GM23338 (cell line): Measurements from ENCODE around the gene UPP2. TPM values are rescaled to one million over a fixed set of nuclear protein-coding genes. Genes with fewer than 3 reads are reported as not detected.
A peak's percentile ranks its signal among the peaks of the same experiment; 100 is the strongest.

Experiments used
- ATAC-seq: fragments of 200-7000 bp; cut with Tn5 transposase; 3 replicates; pipeline ENCODE4 v1.9.1; 2020
- DNase-seq: peaks from one replicate; pipeline ENCODE4 v3.0.0-alpha.2; 2015; ENCODE audit warnings: low spot score
- H2AFZ ChIP-seq: fragments of 200-600 bp; sonication (generic); 2 replicates; pipeline ENCODE4 v1.8.0; 2016; ENCODE audit warnings: antibody characterized with exemption, mild to moderate bottlenecking, moderate library complexity
- H3F3A ChIP-seq: fragments of 200-600 bp; sonication (generic); replicated peaks from 2 replicates; pipeline ENCODE4 v1.8.0; 2017; ENCODE audit warnings: antibody characterized with exemption, mixed run types, low read depth
- H3K27ac ChIP-seq: fragments of 200-600 bp; sonication (generic); 2 replicates; pipeline ENCODE4 v1.6.1; 2016; ENCODE audit warnings: low read depth
- H3K27me3 ChIP-seq: fragments of 200-600 bp; sonication (generic); 2 replicates; pipeline ENCODE4 v1.8.0; 2016; ENCODE audit warnings: mild to moderate bottlenecking, mixed run types, moderate library complexity; ENCODE audit not compliant: insufficient read depth
- H3K36me3 ChIP-seq: fragments of 200-600 bp; sonication (generic); 2 replicates; pipeline ENCODE4 v1.8.0; 2016; ENCODE audit warnings: mild to moderate bottlenecking; ENCODE audit not compliant: insufficient read depth
- H3K4me1 ChIP-seq: fragments of 200-600 bp; sonication (generic); 2 replicates; pipeline ENCODE4 v1.8.0; 2016; ENCODE audit warnings: mild to moderate bottlenecking, moderate library complexity; ENCODE audit not compliant: insufficient read depth
- H3K4me2 ChIP-seq: fragments of 200-600 bp; sonication (generic); 2 replicates; pipeline ENCODE4 v1.7.1; 2017; ENCODE audit warnings: mixed run types
- H3K4me3 ChIP-seq: fragments of 200-600 bp; sonication (generic); 2 replicates; pipeline ENCODE4 v1.6.1; 2016; ENCODE audit warnings: mixed run types
- H3K79me2 ChIP-seq: fragments of 200-600 bp; sonication (generic); replicated peaks from 2 replicates; pipeline ENCODE4 v1.8.0; 2017; ENCODE audit warnings: mild to moderate bottlenecking; ENCODE audit not compliant: insufficient read depth
- H3K9me2 ChIP-seq: fragments of 200-600 bp; sonication (generic); 2 replicates; pipeline ENCODE4 v1.8.0; 2017; ENCODE audit not compliant: insufficient read depth
- H4K20me1 ChIP-seq: fragments of 200-600 bp; sonication (generic); replicated peaks from 2 replicates; pipeline ENCODE4 v1.8.0; 2017; ENCODE audit warnings: mild to moderate bottlenecking; ENCODE audit not compliant: insufficient read depth
- H3K27ac Mint-ChIP-seq: 2 replicates; pipeline ENCODE4 v1.8.0; 2020; ENCODE audit warnings: inconsistent platforms, mild to moderate bottlenecking, moderate library complexity, mixed read lengths
- H3K27me3 Mint-ChIP-seq: 3 replicates; pipeline ENCODE4 v1.8.0; 2022; ENCODE audit warnings: low read depth, mild to moderate bottlenecking, moderate library complexity, mixed read lengths, inconsistent platforms; ENCODE audit not compliant: insufficient read depth, poor library complexity
- H3K36me3 Mint-ChIP-seq: 3 replicates; pipeline ENCODE4 v1.8.0; 2021; ENCODE audit warnings: low read depth, mild to moderate bottlenecking, inconsistent platforms, moderate library complexity, mixed read lengths
- H3K4me1 Mint-ChIP-seq: 3 replicates; pipeline ENCODE4 v1.8.0; 2020; ENCODE audit warnings: mild to moderate bottlenecking, inconsistent platforms, mixed read lengths
- H3K4me3 Mint-ChIP-seq: 3 replicates; pipeline ENCODE4 v1.8.0; 2021; ENCODE audit warnings: moderate library complexity, mild to moderate bottlenecking, inconsistent platforms, mixed read lengths
- H3K9me3 Mint-ChIP-seq: 3 replicates; pipeline ENCODE4 v1.8.0; 2020; ENCODE audit warnings: moderate library complexity, mild to moderate bottlenecking, inconsistent platforms, mixed read lengths
- CTCF ChIP-seq, 2 experiments: fragments of 200-600 bp in 1 of 2; sonication (generic) in 1 of 2; conservative IDR thresholded peaks; 2 replicates each; pipeline versions ENCODE4 v1.5.1 to v1.6.1; 2016 to 2017; ENCODE audit warnings: antibody characterized with exemption in 2 of 2, low read depth in 2 of 2, mild to moderate bottlenecking in 2 of 2, moderate library complexity in 1 of 2
- ETS1 ChIP-seq: IDR thresholded peaks from 2 replicates; pipeline ENCODE4 v1.6.1; 2016; ENCODE audit warnings: antibody characterized with exemption
- EZH2 ChIP-seq: fragments of 200-600 bp; sonication (generic); IDR thresholded peaks from one replicate; pipeline ENCODE4 v1.8.0; 2017; ENCODE audit warnings: antibody characterized with exemption, mild to moderate bottlenecking, low read depth; ENCODE audit not compliant: unreplicated experiment
- EZH2phosphoT487 ChIP-seq: fragments of 200-600 bp; sonication (generic); IDR thresholded peaks from one replicate; pipeline ENCODE4 v1.8.1; 2018; ENCODE audit warnings: antibody characterized with exemption; ENCODE audit not compliant: unreplicated experiment
- JUNB ChIP-seq: IDR thresholded peaks from one replicate; pipeline ENCODE4 v1.6.1; 2016; ENCODE audit warnings: antibody characterized with exemption; ENCODE audit not compliant: unreplicated experiment
- NANOG ChIP-seq: IDR thresholded peaks from 2 replicates; pipeline ENCODE4 v1.6.1; 2016; ENCODE audit warnings: antibody characterized with exemption, borderline replicate concordance
- POLR2AphosphoS5 ChIP-seq: IDR thresholded peaks from 2 replicates; pipeline ENCODE4 v1.6.1; 2016; ENCODE audit warnings: antibody characterized with exemption, low read depth
- REST ChIP-seq: IDR thresholded peaks from one replicate; pipeline ENCODE4 v1.6.1; 2018; ENCODE audit warnings: antibody characterized with exemption; ENCODE audit not compliant: unreplicated experiment
- STAT1 ChIP-seq: IDR thresholded peaks from one replicate; pipeline ENCODE4 v1.6.1; 2016; ENCODE audit warnings: antibody characterized with exemption; ENCODE audit not compliant: unreplicated experiment
- ZNF114 ChIP-seq: fragments of 250-450 bp; sonication (Bioruptor Pico); IDR thresholded peaks from 2 replicates; pipeline ENCODE4 v1.5.0; 2020; ENCODE audit warnings: mild to moderate bottlenecking, moderate library complexity
- polyA plus RNA-seq: library from polyadenylated mRNA; unstranded; fragments of >200 nt; fragmentation: Nextera tagmentation; extraction: Ambion mirVana; gene quantifications from 2 replicates; pipeline ENCODE4 v1.2.1, GENCODE V29; 2016
- total RNA-seq: library from RNA; depleted of rRNA; stranded (reverse); fragments of >200 nt; shearing (Covaris generic); gene quantifications from 2 replicates; pipeline ENCODE4 v1.2.3, GENCODE V29; 2014

UPP2 gene
- total and polyA plus RNA-seq, 2 experiments from 2014 or later: not detected

- H3K27ac ChIP-seq: no peak overlapping the region
- H3K4me3 ChIP-seq: no peak overlapping the region
- H3K27ac Mint-ChIP-seq: no peak overlapping the region
- H2AFZ ChIP-seq: peak overlapping the region; percentile 66; the same call in 1 of the 2 replicates
- TF ChIP-seq REST: no peak
- TF ChIP-seq EZH2phosphoT487: no peak
- TF ChIP-seq STAT1: no peak
- TF ChIP-seq CTCF (conservative IDR thresholded peaks at IDR 0.05; ENCODE audit: low read depth in 2 of 2): no peak
- no peak for TF ChIP-seq ZNF114 (CRISPR knock-in tag)
- TF ChIP-seq ETS1: no peak
- TF ChIP-seq JUNB: no peak
- no peak for TF ChIP-seq POLR2AphosphoS5
- no peak for TF ChIP-seq EZH2
- TF ChIP-seq NANOG: no peak
- no peaks in the 10 kb centered on the region for H3K36me3 ChIP-seq
- H3K36me3 Mint-ChIP-seq: no peaks in the 10 kb centered on the region
- H3F3A ChIP-seq: no peaks in the 10 kb centered on the region
- H3K27me3 ChIP-seq: no peaks in the 10 kb centered on the region
- no peaks in the 10 kb centered on the region for H3K4me1 ChIP-seq
- no peaks in the 10 kb centered on the region for H3K9me3 Mint-ChIP-seq
- H3K79me2 ChIP-seq: no peaks in the 10 kb centered on the region
- no peak overlapping the region for H3K4me3 Mint-ChIP-seq
- H4K20me1 ChIP-seq: no peaks in the 10 kb centered on the region
- peaks cover 4% of the 10 kb centered on the region for H3K27me3 Mint-ChIP-seq
- ATAC-seq (peak; percentile 94), DNase-seq (peak; percentile 79)
- no peak overlapping the region for H3K4me2 ChIP-seq
- H3K4me1 Mint-ChIP-seq: peaks cover 9% of the 10 kb centered on the region
- H3K9me2 ChIP-seq: peaks cover 6% of the 10 kb centered on the region; the same call in 1 of the 2 replicates
Measured at GRCh38 chr2:158144914-158145625, 43.4 kb downstream of the UPP2 start.
